HG03060 (cell line): ENCODE measurements around the gene NDUFAF8.

Experiments used
- ATAC-seq: cut with Tn5 transposase; IDR thresholded peaks from one replicate; pipeline ENCODE4 v1.9.1; 2021; ENCODE audit warnings: low read depth, moderate number of reproducible peaks; ENCODE audit not compliant: unreplicated experiment

NDUFAF8 gene

DNA sequence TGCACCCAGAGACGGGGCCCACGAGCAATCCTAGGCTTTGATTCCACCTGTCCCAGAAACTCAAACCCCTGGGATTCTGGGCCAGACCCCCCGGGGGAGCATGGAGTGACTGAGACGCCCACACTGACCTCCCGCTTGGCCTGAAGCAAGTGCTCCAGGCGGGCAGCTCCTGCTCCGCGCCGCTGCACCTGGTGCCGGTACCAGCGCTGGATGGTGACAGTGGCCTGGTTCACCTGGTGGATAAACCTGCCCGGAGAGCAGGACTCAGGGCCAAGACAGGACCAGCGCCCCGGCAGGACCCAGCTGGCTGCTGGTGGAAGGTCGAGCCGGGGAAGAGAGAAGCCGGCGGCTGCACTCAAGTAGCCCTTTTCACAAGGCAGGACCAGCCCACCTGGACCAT is 38.9 kb upstream of the NDUFAF8 start:
- no peak for ATAC-seq

DNA sequence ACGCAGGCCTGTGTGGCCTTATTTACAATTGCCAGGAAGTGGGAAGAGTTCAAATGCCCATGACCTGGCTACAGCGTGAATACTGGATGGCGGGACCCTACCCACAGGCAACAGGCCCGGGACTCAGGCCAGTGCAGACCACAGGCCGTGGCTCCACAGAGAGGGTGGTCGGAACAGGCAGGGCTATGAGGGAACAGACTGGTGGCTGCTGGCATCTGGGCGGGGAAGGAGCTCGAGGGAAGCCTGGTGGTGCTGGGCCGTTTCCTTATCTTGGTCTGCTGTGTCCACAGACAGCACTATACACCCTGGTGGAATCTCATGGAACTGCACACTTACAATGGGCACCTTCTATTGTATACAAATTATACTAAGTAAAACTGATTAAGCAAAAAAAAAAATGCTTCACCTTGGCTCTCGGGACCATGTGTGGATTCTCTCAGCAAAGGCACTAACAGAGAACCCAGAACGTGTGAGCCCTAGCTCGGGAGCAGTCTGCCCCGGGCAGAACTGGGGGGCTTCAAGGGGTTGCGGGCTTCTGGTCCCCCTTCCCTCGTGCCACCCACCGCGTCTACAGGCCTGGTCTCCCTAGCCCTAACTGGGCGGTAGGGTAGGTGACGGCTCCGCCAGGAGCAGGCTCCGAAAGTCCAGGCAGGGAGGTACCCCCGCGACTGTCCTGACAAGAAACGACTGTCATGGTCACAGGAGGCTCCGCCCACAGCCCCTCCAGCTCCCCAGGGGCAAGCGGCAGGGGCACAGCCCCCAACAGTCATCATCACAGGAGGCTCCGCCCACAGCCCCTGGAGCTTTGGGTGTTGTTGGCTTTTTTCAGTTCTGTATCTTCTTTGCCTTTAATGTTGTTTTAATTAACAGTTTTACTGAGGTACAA is 38.2 kb upstream of the NDUFAF8 start:
- ATAC-seq, result no peak

- no peak for ATAC-seq
These were observed 36.8 kb upstream of the NDUFAF8 start for GRCh38 chr17:81202318-81202717.

DNA sequence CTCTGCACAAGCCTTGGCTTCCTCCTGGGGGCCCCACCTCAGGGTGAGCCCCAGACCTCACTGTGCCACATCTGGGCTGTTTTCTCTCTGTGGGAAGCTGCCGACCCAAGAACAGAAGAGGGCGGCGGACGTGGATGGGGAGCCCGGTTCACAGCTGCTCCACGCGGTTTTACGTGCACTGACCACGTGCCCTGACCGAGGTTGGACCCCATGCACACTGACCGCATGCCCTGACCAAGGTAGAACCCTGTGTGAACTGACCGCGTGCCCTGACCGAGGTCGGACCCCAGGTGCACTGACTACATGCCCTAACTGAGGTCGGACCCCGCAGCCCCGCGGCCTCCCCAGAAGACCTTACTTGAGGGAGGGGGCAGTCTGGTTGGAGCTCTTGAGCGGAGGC is 36.0 kb upstream of the NDUFAF8 start:
- ATAC-seq, result no peak

DNA sequence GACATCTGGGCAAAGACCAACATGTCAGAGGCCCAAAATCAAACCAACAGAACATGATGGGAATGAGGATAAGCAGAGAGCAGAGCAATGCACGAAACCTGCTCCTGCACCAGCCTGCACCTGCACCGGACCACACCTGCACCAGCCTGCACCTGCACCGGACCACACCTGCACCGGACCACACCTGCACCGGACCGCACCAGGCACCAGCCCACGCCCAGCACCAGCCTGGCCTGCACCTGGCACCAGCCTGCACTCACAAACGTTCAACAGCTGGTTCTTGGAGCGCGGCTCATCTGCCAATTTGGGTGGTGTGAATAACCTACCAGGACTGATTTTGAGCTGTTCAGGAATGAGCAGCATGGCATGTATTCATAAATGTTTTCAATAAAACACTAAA is 34.5 kb upstream of the NDUFAF8 start:
- no peak for ATAC-seq

GRCh38 chr17:81206166-81206565 is 33.0 kb upstream of the NDUFAF8 start:
- ATAC-seq, result no peak

DNA sequence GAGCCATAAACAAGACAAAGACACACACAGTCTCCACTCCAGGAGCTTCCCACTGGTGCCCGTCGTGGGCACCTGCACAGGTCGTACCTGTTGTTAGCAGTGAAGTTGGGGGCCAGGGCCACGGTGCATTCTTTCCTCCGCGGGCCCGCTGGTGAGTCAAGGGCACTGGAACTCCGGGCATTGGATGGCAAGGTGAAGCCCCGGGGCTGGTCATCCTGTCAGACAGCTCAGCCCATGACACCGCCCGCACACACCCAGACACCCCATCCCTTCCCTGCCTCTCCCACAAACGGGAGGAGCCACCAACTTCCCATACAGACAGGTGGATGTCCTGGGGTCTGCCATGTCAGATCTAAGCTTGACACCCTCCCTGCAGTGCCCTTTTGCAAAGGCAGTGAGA is 32.5 kb upstream of the NDUFAF8 start:
- ATAC-seq, result no peak

DNA sequence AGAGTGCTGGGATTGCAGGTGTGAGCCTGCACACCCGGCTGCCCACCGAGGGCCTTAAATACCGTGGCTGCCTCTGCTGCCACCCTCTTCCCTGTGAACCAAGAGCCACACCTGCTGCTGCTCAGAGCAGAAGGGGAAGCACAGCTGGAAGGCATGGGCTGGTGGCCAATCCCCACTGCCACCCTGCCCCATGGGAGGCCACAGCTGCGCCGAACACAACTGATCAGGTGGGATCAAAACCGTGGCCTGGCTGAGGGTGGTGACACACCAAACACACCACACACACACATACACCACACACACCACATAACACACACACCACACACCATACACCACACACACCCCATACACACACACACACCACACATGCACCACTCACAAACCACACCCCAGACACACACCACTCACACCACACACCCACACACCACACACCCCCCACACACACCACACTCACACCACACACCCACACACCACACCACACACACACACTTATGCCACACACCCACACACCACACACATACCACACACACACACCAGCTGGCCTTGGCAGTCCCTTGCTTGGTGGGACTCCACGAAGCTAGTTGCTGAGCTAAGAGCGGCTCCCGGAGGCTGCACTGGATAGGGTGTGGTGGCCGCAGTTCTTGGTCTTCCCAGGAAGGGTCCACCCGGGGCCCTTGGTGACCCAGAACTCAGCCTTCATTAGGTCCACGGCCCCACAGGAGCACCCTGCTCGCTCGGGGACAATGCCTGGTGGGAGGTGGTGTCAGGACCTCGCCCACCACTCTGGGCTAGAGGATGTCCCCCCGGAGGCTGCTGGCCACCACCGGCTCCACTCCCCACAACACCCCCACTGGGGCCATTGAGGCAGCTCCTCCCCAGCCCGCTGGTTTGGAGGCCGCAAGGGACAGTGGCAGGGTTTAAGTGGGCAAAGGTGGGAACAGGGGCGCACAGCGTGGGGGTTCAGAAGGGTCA is 31.2 kb upstream of the NDUFAF8 start:
- ATAC-seq, result no peak

DNA sequence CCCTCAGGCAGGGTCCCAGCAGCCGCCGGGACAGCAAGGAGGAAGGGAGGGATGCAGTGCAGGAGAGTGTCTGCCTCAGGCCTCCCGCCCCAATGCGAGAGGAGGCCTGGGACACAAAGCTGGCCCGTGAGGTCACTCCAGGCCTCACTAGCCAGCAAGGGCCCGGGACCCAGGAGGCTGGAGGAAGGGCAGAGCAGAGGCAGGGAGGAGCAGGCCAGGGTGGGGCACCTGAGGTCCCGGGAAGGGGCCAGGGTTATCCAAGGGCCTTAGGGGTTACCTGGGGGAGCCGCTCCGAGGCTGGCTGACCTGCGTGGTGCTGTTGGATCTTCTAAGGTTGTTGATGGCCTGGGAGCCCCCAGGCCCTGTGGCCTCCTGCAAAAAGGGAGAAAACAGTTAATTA is 30.5 kb upstream of the NDUFAF8 start:
- ATAC-seq, result no peak

- no peak for ATAC-seq
These were observed 30.0 kb upstream of the NDUFAF8 start for GRCh38 chr17:81209141-81209540.

- no peak for ATAC-seq
These were observed 28.7 kb upstream of the NDUFAF8 start for GRCh38 chr17:81210466-81210865.

DNA sequence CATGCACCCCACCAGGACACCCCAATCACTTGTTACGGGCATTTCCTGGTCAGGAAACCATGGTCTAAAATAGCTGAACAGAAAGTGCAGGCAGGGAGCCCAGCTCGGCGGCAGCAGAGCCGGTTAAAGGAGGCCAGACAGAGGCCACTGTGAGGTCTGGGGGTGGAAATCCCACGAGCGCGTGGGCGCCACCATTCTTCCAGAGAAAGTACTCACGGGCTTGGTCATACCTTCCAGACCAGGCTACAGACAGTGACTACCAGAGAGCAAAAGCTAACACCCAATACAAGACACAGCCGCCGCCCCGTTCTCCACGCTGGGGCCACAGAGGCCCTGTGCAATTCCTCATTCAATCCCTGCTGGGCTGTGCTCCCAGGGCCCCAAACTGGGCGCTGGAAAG is 28.2 kb upstream of the NDUFAF8 start:
- no peak for ATAC-seq

- no peak for ATAC-seq
These were observed 26.8 kb upstream of the NDUFAF8 start for GRCh38 chr17:81212365-81212764.

GRCh38 chr17:81213978-81214377 is 25.1 kb upstream of the NDUFAF8 start:
- no peak for ATAC-seq

DNA sequence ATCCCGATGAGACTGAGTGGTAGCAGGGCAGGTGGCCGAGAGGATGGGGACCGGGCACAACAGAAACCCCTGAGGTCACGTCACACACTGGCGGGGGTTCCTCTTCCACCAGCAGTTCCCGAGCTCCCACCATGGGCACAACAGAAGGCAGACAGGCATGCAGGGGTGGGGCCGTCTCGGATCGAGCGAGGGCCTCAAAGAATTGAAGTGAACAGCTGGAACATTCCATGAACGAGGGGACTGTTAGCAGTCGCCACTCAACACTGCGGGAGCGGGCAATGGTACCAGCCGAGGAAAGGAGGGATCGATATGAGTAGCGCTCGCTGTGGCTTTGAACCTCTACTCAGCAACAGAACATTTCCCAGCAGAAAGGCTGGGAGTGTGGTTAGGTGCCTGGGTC is 21.6 kb upstream of the NDUFAF8 start:
- ATAC-seq, result no peak

DNA sequence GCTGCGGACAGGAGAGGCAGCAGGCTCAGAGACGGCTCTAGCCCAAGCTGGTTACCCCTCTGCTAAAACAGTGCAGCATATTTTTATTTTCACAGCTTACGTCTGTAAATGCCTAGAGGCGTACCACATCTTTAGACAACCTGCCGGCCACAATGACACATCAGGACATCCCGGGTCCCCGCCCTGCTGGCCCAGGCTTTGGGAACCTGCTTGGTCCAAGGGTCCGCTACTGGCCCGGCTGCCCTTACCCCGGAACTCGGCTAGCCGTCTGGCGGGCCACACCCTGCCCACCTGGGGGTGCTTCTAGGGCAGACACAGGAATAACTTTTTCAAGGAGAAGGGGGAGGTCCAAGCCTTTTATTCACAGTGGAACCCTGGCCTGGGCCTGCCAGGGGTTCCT is 20.7 kb upstream of the NDUFAF8 start:
- ATAC-seq, result no peak

GRCh38 chr17:81218991-81219390 is 20.1 kb upstream of the NDUFAF8 start:
- no peak for ATAC-seq

GRCh38 chr17:81219476-81220180 is 19.5 kb upstream of the NDUFAF8 start:
- ATAC-seq, result no peak

DNA sequence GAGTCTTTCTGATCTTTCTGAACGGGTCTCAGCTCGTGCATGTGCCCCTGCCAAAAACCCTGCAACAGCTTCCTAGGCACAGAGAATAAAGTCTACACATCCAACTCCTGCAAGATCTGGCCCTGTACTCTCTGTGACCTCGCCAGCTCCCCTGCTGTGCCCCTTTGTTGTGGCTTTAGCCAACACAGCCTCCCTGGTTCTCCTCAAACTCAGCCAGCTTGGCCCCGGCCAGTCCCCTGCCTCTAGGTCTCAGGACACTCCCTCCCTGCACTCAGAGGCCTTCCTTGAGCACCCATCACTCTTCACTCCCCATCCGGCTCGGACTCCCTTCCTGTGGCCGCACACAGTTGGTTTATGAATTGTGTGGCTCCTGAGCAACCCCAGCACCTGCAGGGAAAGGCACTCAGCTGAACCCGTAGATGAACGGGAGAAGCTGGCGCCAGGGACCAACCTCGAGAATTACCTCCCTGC is 17.7 kb upstream of the NDUFAF8 start:
- ATAC-seq, result no peak

GRCh38 chr17:81221842-81222619 is 17.1 kb upstream of the NDUFAF8 start:
- ATAC-seq, result no peak
